GM12864 (cell line): Measurements from ENCODE around the gene NYAP2.

Experiments used
- DNase-seq: peaks from one replicate; pipeline ENCODE4 v3.0.0-alpha.2; 2011; ENCODE audit warnings: low read depth
- H3K4me3 ChIP-seq: 2 replicates; pipeline ENCODE4 v1.5.1; 2011; ENCODE audit warnings: mild to moderate bottlenecking, low read depth, low read length, control low read depth
- TF ChIP-seq, protein P1 (sequence below): IDR thresholded peaks from 2 replicates; pipeline ENCODE4 v1.5.1; 2011; ENCODE audit warnings: low read depth, mild to moderate bottlenecking, moderate library complexity, low read length, control low read depth, inconsistent platforms; ENCODE audit errors: missing control alignments

Gene NYAP2

GRCh38 chr2:225494100-225494459 is 94.6 kb downstream of the NYAP2 start:
- no peak overlapping the region for H3K4me3 ChIP-seq
- TF ChIP-seq, protein P1, sequence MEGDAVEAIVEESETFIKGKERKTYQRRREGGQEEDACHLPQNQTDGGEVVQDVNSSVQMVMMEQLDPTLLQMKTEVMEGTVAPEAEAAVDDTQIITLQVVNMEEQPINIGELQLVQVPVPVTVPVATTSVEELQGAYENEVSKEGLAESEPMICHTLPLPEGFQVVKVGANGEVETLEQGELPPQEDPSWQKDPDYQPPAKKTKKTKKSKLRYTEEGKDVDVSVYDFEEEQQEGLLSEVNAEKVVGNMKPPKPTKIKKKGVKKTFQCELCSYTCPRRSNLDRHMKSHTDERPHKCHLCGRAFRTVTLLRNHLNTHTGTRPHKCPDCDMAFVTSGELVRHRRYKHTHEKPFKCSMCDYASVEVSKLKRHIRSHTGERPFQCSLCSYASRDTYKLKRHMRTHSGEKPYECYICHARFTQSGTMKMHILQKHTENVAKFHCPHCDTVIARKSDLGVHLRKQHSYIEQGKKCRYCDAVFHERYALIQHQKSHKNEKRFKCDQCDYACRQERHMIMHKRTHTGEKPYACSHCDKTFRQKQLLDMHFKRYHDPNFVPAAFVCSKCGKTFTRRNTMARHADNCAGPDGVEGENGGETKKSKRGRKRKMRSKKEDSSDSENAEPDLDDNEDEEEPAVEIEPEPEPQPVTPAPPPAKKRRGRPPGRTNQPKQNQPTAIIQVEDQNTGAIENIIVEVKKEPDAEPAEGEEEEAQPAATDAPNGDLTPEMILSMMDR = no peak
- DNase-seq = no peak

- no peak overlapping the region for H3K4me3 ChIP-seq
- DNase-seq = no peak
- TF ChIP-seq, protein P1 = no peak
Observed at GRCh38 chr2:225495706-225496105, 96.2 kb downstream of the NYAP2 start.

DNA sequence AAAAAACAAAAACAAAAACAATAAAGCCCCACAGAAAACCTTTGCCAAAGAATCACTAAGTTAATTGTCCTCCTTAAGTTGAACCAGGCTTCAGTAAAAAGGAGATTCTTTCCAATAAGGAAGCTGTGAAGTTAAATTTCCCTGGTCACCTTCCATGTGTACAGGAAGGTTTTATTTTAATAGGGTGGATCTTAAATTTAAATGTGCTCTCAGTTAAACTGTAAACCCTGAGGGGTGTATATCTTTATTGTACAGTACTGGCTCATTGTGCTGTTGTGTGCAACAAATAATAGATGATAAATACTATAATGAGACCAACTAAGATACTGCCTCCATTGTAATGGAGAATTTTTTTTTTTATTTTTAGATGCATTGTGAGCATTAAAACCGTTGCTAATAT is 97.1 kb downstream of the NYAP2 start:
- no peak overlapping the region for H3K4me3 ChIP-seq
- DNase-seq = no peak

DNA sequence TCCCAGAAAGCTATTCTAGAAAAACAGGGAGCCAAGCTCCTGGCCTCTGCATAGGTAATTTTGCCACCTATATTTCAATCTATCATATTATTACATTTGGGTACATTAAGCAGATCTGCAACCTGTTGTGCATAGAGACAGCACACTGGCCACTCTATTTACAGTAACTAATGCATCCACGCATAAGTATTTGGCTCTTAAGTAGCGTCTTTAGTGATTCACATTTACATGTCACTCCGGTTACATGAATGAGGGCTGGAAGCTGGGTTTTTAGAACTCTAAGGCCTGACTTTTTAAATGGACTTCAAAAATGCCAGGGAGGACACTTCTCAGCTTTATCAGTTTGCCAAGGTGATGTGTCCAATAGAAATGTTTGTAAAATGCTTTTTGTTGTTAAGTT is 97.7 kb downstream of the NYAP2 start:
- DNase-seq = no peak
- H3K4me3 ChIP-seq = no peak overlapping the region
- TF ChIP-seq, protein P1 = no peak

More for the DNA sequence above, 97.1 kb downstream of the NYAP2 start:
- TF ChIP-seq, protein P1 = no peak

DNA sequence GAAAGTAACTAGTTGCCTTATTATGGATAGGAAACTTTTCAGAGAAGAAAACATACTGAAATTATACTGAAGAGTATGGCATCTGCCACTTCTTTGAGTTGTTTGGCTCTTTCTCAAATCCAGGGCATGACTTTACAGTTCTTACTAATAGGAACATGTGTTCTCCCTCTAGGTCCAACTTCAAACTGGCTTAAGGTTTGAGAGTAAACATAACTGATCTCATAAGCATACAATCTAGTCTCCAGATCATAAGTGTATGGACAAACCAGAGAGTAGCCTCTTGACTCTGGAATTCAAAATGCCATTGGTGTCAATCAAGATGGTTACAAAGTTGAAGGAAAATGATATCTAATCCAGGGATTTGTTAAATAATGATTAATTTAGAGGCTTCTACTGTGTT is 101.5 kb downstream of the NYAP2 start:
- H3K4me3 ChIP-seq = no peak overlapping the region
- TF ChIP-seq, protein P1 = no peak
- DNase-seq = no peak

DNA sequence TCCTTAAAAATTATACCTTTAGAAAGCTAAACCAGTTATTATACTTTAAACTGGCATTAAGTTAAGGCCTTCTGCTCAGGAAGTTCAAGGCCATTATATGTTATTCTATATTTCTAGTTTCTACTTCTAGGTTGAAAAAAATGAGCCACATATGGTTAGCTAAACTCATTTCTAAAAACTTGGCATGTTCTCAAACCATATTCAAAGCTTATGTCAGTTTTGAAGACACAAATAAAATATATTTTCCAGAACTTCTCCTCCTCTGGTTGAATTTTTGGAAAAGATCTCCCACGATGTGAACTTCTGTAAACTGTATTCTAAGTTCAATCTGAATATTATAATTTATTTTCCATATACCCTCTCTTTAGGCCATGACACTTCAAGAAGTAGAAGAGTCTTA is 103.5 kb downstream of the NYAP2 start:
- no peak overlapping the region for H3K4me3 ChIP-seq
- DNase-seq = no peak
- TF ChIP-seq, protein P1 = no peak

GRCh38 chr2:225510796-225511195 is 111.3 kb downstream of the NYAP2 start:
- DNase-seq = no peak
- TF ChIP-seq, protein P1 = no peak
- no peak overlapping the region for H3K4me3 ChIP-seq
